ENCODE data around the gene MTSS2. TPM values are rescaled to one million over a fixed set of nuclear protein-coding genes. Genes with fewer than 3 reads are reported as not detected.

The MTSS2 gene
- total and polyA plus RNA-seq, 2 of the 4 experiments (the other 2 are of a cell fraction), result 9.1 to 86.2 TPM

GRCh38 chr16:70704586-70704985, 18.7 kb upstream of the MTSS2 start:
- H3K18ac ChIP-seq (ENCODE audit: low read depth, low read length), result peak overlapping the region; percentile 70
- H4K8ac ChIP-seq (ENCODE audit: low read depth in 2 of 2, low read length in 2 of 2), result peak overlapping the region; percentile 4 to 73; a peak in 3 of 4 replicates
- H3K9me1 ChIP-seq (ENCODE audit: insufficient read depth, low read length), result peaks cover 58% of the 10 kb centered on the region
- H3K4ac ChIP-seq (ENCODE audit: low read depth, low read length), result peak overlapping the region; percentile 97
- ChIA-PET POLR2A (ENCODE audit: unreplicated experiment) (no interaction called here), CTCF (no interaction called here)
- no peak overlapping the region for H3K4me2 ChIP-seq (ENCODE audit: low read depth, low read length)
- H3K56ac ChIP-seq (ENCODE audit: extremely low read depth, insufficient read depth, low read length), result no peak overlapping the region
- ATAC-seq (ENCODE audit: low read depth), result no peak
- H3K79me1 ChIP-seq (ENCODE audit: low read depth in 1 of 2, low read length in 2 of 2), result peaks cover 0 to 64% of the 10 kb centered on the region in 2 experiments; a peak in 2 of 4 replicates
- H3K4me3 ChIP-seq (ENCODE audit: insufficient read depth, low read depth, low read length), result no peak overlapping the region
- H2BK120ac ChIP-seq (ENCODE audit: low read depth, low read length), result peak overlapping the region; percentile 99
- H2BK5ac ChIP-seq (ENCODE audit: low read depth, low read length, poor library complexity, severe bottlenecking), result peak overlapping the region; percentile 96
- peak overlapping the region; percentile 99 for H4K91ac ChIP-seq (ENCODE audit: insufficient read depth, low read depth, low read length)
- in situ Hi-C loops (cut with MboI; ENCODE audit: low sequenced_read_pairs) (no loop called here), dilution Hi-C loops (cut with HindIII; ENCODE audit: low sequenced_read_pairs, unreplicated experiment) (no loop called here), intact Hi-C loops (cut with micrococcal nuclease) (no loop called here)
- H3K4me1 ChIP-seq (ENCODE audit: control insufficient read depth, insufficient read depth, low read length), result peaks cover 65% of the 10 kb centered on the region
- no peaks in the 10 kb centered on the region for H3K36me3 ChIP-seq (ENCODE audit: control insufficient read depth, insufficient read depth, low read length)
- WGBS, 2 experiments (ENCODE audit: extremely low coverage in 2 of 2, insufficient read length in 1 of 2), result 100% methylated on average over 1 of the region's 11 CpGs; no CpG with 5 or more reads in 1 of the 2 experiments
- peak overlapping the region; percentile 87 for H2BK20ac ChIP-seq (ENCODE audit: low read depth, low read length)
- no peak overlapping the region for H3K9ac ChIP-seq (ENCODE audit: low read depth, low read length)
- peak overlapping the region; percentile 100 for H2AK5ac ChIP-seq (ENCODE audit: low read depth, low read length)
- DNase-seq, result no peak
- TF ChIP-seq BHLHE40 (IDR thresholded peaks at IDR 0.05; ENCODE audit: low read depth, low read length) (no peak), FOS (IDR thresholded peaks at IDR 0.05; ENCODE audit: low read depth, low read length) (no peak)
- BruUV-seq (replicated peaks), result no TSS peak
- peak overlapping the region; percentile 42 for H4K5ac ChIP-seq (ENCODE audit: low read depth, low read length)
- peak overlapping the region; percentile 86 for H2AK9ac ChIP-seq (replicated peaks; ENCODE audit: low read depth, low read length, poor library complexity)
- peak overlapping the region; percentile 80 for H3K27ac ChIP-seq (ENCODE audit: insufficient read depth, low read length)
- H3K14ac ChIP-seq (replicated peaks; ENCODE audit: low read depth, low read length), result peak overlapping the region; percentile 79
- no peaks in the 10 kb centered on the region for H3K9me3 ChIP-seq (ENCODE audit: control insufficient read depth, insufficient read depth, low read length)
- peak overlapping the region; percentile 53; the same call in 2 of the 3 replicates for H2BK15ac ChIP-seq (ENCODE audit: low read depth, low read length)
- H4K20me1 ChIP-seq (ENCODE audit: insufficient read depth, low read length), result no peaks in the 10 kb centered on the region
- no peaks in the 10 kb centered on the region for H3K27me3 ChIP-seq (ENCODE audit: control insufficient read depth, insufficient read depth, low read length)
- peak overlapping the region; percentile 67 for H3K23ac ChIP-seq (ENCODE audit: low read depth, low read length)
- H2AFZ ChIP-seq (replicated peaks; ENCODE audit: low read length, poor library complexity), result peak overlapping the region; percentile 40

All from IMR-90 (cell line).